ENCODE measurements around the gene TPSG1. TPM values are rescaled to one million over a fixed set of nuclear protein-coding genes. Genes with fewer than 3 reads are reported as not detected.
"Not testable (repeated sequence)": the region's sequence is repeated elsewhere in the genome, so short reads cannot be mapped to it uniquely, and the experiment has no call there.

TPSG1 gene
- total RNA-seq, 4 donors from 2014 or later, result 0.31 to 3.0 TPM; not detected in 2

GRCh38 chr16:1200014-1200627 is 24.9 kb downstream of the TPSG1 start:
- Histone ChIP-seq H3K4me1 (no peaks in the 10 kb centered on the region), H3K9me3 (no peaks in the 10 kb centered on the region), H3K27ac (no peak overlapping the region), H3K27me3 (no peaks in the 10 kb centered on the region), H3K36me3 (peaks cover 0 to 84% of the 10 kb centered on the region in 2 donors), H3K4me3 (no peak overlapping the region)
- no peak for ATAC-seq
- TF ChIP-seq CTCF (IDR thresholded peaks at IDR 0.05), result no peak
- TF ChIP-seq POLR2AphosphoS5 (IDR thresholded peaks at IDR 0.05), result no peak
- TF ChIP-seq EP300 (IDR thresholded peaks at IDR 0.05), result no peak
- TF ChIP-seq POLR2A (IDR thresholded peaks at IDR 0.05), result no peak
- WGBS, 2 donors (ENCODE audit: low coverage in 1 of 2), result 86 to 88% methylated on average over 7 to 17 of the region's 38 CpGs

DNA sequence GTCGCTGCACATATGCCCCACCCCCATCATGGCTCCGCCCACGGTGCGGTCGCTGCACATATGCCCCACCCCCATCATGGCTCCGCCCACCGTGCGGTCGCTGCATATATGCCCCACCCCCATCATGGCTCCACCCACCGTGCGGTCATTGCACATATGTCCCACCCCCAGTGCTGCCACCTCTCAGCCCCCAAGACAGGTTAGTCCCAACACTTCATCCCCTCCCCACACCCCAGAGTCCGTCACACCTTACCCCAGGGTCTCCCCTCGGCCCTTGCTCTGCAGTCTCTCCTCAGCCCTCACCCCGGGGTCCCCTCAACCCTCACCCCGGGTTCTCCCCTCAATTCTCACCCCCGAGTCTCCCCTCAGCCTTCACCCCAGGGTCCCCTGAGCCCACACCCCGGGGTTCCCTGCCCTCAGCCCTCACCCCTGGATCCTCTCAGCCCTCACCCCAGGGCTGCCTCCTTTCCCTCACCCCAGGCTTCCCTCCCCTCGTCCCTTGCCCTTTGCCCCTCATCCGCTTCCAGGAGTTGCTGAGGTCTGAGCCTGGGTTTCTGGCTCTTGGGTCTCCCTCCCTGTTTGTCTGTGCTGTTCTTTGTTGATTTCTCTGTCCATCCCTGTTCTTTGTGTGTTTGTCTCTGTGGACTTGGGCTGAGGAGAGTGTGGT is 25.6 kb downstream of the TPSG1 start:
- TF ChIP-seq POLR2AphosphoS5 (IDR thresholded peaks at IDR 0.05), result no peak
- no peak for TF ChIP-seq EP300 (IDR thresholded peaks at IDR 0.05)
- no peak for TF ChIP-seq CTCF (IDR thresholded peaks at IDR 0.05)
- TF ChIP-seq POLR2A (IDR thresholded peaks at IDR 0.05), result no peak
- H3K36me3 ChIP-seq, result peaks cover 0 to 78% of the 10 kb centered on the region in 2 donors
- no peak for ATAC-seq
- H3K9me3 ChIP-seq, result no peaks in the 10 kb centered on the region
- peaks cover 0 to 5% (median 3%) of the 10 kb centered on the region in 3 donors for H3K4me1 ChIP-seq
- no peaks in the 10 kb centered on the region for H3K27me3 ChIP-seq
- 73 to 87% methylated on average over 5 to 7 of the region's 19 CpGs for WGBS, 2 donors (ENCODE audit: low coverage in 1 of 2)
- H3K4me3 ChIP-seq, result no peak overlapping the region
- H3K27ac ChIP-seq, result no peak overlapping the region

DNA sequence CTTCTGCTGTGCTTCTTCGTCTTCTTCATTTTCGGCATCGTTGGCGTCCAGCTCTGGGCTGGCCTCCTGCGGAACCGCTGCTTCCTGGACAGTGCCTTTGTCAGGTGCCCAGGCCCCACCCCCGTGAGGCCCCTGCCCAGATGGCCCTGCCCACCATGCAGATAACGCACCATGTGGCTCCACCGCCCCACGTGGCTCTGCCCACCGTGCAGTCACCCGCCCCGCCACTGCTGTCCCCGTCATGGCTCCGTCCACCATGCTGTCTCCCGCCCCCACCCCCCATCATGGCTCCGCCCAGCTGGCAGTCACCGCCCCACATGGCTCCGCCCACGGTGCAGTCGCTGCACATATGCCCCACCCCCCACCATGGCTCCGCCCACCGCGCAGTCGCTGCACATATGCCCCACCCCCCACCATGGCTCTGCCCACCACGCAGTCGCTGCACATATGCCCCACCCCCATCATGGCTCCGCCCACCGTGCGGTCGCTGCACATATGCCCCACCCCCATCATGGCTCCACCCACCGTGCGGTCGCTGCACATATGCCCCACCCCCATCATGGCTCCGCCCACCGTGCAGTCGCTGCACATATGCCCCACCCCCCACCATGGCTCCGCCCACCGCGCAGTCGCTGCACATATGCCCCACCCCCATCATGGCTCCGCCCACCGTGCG is 26.3 kb downstream of the TPSG1 start:
- peak overlapping the region in 1 of 4 donors; percentile 17 for H3K27ac ChIP-seq
- H3K4me1 ChIP-seq, result peaks cover 0 to 12% (median 10%) of the 10 kb centered on the region in 3 donors
- 88% methylated on average over 6 of the region's 44 CpGs; no CpG with 5 or more reads in 1 of the 2 donors for WGBS, 2 donors (ENCODE audit: low coverage in 1 of 2)
- H3K36me3 ChIP-seq, result peaks cover 0 to 71% of the 10 kb centered on the region in 2 donors
- not testable (repeated sequence) for ATAC-seq, H3K27me3 ChIP-seq, H3K4me3 ChIP-seq, H3K9me3 ChIP-seq

DNA sequence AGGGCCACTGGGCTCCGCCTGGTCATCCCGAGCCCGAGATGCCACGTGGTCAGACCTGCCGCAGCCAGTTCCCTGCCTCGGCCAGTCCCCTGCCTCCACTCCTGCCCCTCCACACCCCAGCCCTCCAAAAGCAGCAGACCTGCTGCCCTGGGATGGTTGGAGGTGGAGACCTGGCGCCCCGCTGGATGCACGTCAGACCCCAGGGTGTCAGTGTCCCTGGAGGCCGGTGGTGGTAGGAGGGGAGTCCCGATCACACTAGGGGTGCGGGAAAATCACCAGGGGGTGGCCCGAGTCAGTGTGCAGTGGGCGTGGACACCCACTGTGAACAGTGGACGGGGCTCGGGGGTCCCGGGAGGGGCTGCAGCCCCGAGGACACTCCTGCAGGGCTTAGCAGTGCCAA is 26.9 kb downstream of the TPSG1 start:
- TF ChIP-seq POLR2AphosphoS5 (IDR thresholded peaks at IDR 0.05) (no peak), EP300 (IDR thresholded peaks at IDR 0.05) (no peak), POLR2A (IDR thresholded peaks at IDR 0.05) (no peak), CTCF (IDR thresholded peaks at IDR 0.05) (no peak)
- H3K4me3 ChIP-seq, result no peak overlapping the region
- WGBS, 2 donors (ENCODE audit: low coverage in 1 of 2), result 84% methylated on average over 12 of the region's 18 CpGs; no CpG with 5 or more reads in 1 of the 2 donors

GRCh38 chr16:1197237-1197866 is 27.7 kb downstream of the TPSG1 start:
- WGBS, 2 donors (ENCODE audit: low coverage in 1 of 2), result 69% methylated on average over 10 of the region's 19 CpGs; no CpG with 5 or more reads in 1 of the 2 donors
- Histone ChIP-seq H3K27me3 (no peaks in the 10 kb centered on the region), H3K9me3 (no peaks in the 10 kb centered on the region), H3K4me1 (peaks cover 0 to 26% (median 14%) of the 10 kb centered on the region in 3 donors), H3K36me3 (peaks cover 0 to 56% of the 10 kb centered on the region in 2 donors), H3K4me3 (no peak overlapping the region), H3K27ac (peak overlapping the region in 2 of 4 donors; percentile 7 to 17)
- TF ChIP-seq POLR2AphosphoS5 (IDR thresholded peaks at IDR 0.05) (no peak), POLR2A (IDR thresholded peaks at IDR 0.05) (no peak)
- ATAC-seq, result no peak

More for the DNA sequence above, 26.9 kb downstream of the TPSG1 start:
- Histone ChIP-seq H3K36me3 (peaks cover 0 to 65% of the 10 kb centered on the region in 2 donors), H3K27me3 (no peaks in the 10 kb centered on the region), H3K27ac (peak overlapping the region in 2 of 4 donors; percentile 13 to 17), H3K4me1 (peaks cover 0 to 18% (median 14%) of the 10 kb centered on the region in 3 donors), H3K9me3 (no peaks in the 10 kb centered on the region)
- ATAC-seq, result no peak
